G401 (cell line): ENCODE results near the gene TFAP2C. TPM values are rescaled to one million over a fixed set of nuclear protein-coding genes. Genes with fewer than 3 reads are reported as not detected.

Experiments
- total RNA-seq: library from RNA; depleted of rRNA; stranded (reverse); fragments of >200 nt; shearing (Covaris generic); gene quantifications from 2 replicates; pipeline ENCODE4 v1.2.3, GENCODE V29; 2014; rRNA removed

Gene TFAP2C
- total RNA-seq, 1 experiment from 2014 or later, result 0.27 TPM

Other genes starting within 250 kb of the TFAP2C start
- 65.2 and 100 TPM in 2 replicates for gene AURKA, start 237.1 kb upstream of the TFAP2C start, total RNA-seq
- 54.6 and 76.4 TPM in 2 replicates for gene CSTF1, start 236.7 kb upstream of the TFAP2C start, total RNA-seq
- 0.51 TPM in 1 of 2 replicates, not detected in the other for gene CASS4, start 217.0 kb upstream of the TFAP2C start, total RNA-seq
- gene RTF2, start 160.7 kb upstream of the TFAP2C start, total RNA-seq, result 69.3 and 82.8 TPM in 2 replicates
- not detected in 2 replicates for gene FAM209A, start 104.6 kb upstream of the TFAP2C start, total RNA-seq
- not detected in 2 replicates for gene FAM209B, start 96.1 kb upstream of the TFAP2C start, total RNA-seq